Neuron (in vitro differentiated cells): ENCODE data around the gene SERPINB1.

Source experiments
- H2AFZ ChIP-seq: one replicate; pipeline ENCODE4 v1.6.1; 2013; ENCODE audit warnings: low read depth, mild to moderate bottlenecking, inconsistent platforms, low read length, moderate library complexity
- H3K27me3 ChIP-seq: one replicate; pipeline ENCODE4 v1.6.1; 2013; ENCODE audit warnings: low read length; ENCODE audit not compliant: insufficient read depth
- H3K36me3 ChIP-seq: one replicate; pipeline ENCODE4 v1.6.1; 2013; ENCODE audit warnings: low read length; ENCODE audit not compliant: insufficient read depth
- H3K4me1 ChIP-seq: one replicate; pipeline ENCODE4 v1.6.1; 2013; ENCODE audit warnings: low read length; ENCODE audit not compliant: insufficient read depth
- H3K4me3 ChIP-seq: 2 replicates; pipeline ENCODE4 v1.5.1; 2013; ENCODE audit warnings: mild to moderate bottlenecking, low read length, moderate library complexity
- H3K9me3 ChIP-seq: one replicate; pipeline ENCODE4 v1.6.1; 2013; ENCODE audit warnings: low read length

SERPINB1 gene

DNA sequence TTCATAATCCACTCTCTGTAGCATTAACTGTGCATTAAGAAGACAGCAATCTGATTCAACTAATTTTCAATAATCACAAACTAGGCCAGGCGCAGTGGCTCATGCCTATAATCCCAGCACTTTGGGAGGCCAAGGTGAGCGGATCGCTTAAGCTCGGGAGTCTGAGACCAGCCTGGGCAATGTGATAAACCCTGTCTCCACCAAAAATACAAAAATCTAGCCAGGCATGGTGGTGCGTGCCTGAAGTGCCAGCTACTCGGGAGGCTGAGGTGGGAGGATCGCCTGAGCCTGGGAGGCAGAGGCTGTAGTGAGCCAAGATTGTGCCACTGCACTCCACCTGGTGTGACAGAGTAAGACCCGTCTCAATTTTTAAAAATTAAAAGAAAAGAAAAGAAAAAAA lies 32.0 kb upstream of the SERPINB1 start:
- H2AFZ ChIP-seq, result no peak overlapping the region
- peaks cover 20% of the 10 kb centered on the region for H3K4me1 ChIP-seq
- H3K9me3 ChIP-seq, result no peaks in the 10 kb centered on the region
- H3K27me3 ChIP-seq, result no peaks in the 10 kb centered on the region
- H3K36me3 ChIP-seq, result no peaks in the 10 kb centered on the region
- H3K4me3 ChIP-seq, result no peak overlapping the region

DNA sequence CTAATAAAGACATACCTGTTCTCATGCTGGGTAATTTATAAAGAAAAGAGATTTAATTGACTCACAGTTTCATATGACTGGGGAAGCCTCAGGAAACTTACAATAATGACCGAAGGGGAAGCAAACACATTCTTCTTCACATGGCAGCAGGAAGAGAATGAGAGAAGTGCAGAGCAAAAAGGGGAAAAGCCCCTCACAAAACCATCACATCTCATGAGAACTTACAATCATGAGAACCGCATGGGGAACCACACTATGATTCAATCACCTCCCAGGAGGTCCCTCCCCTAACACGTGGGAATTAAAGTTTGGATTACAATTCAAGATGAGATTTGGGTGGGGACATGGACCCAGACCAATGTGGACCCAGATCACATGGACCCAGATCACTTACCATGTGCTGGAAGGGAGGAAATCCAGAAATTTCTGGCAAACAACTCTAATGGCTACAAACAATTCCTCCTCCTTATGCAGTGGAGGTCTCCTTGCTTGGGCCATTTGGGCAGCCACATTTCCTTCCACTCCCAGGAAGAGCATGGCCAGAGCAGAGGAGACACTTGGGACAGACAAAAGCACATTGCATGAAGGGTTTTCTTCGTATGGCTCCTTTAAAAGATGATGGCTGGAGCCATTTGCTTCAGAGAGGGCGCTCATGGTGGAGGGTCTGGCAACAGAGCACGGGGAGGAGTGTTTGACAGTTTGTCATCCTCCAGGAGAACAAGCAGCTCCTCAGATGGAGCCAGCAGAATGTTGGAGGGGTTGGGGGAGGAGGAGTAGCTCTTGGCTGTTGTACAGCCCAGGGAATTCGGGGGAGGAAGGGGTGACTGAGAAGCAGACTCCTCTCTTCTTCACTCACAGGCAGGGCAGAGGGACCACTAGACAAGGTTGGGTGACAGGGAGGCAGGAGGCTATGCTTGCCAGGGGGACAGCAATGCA lies 31.0 kb upstream of the SERPINB1 start:
- no peaks in the 10 kb centered on the region for H3K36me3 ChIP-seq
- no peak overlapping the region for H2AFZ ChIP-seq
- peaks cover 20% of the 10 kb centered on the region for H3K4me1 ChIP-seq
- no peaks in the 10 kb centered on the region for H3K9me3 ChIP-seq
- H3K27me3 ChIP-seq, result no peaks in the 10 kb centered on the region
- no peak overlapping the region for H3K4me3 ChIP-seq

DNA sequence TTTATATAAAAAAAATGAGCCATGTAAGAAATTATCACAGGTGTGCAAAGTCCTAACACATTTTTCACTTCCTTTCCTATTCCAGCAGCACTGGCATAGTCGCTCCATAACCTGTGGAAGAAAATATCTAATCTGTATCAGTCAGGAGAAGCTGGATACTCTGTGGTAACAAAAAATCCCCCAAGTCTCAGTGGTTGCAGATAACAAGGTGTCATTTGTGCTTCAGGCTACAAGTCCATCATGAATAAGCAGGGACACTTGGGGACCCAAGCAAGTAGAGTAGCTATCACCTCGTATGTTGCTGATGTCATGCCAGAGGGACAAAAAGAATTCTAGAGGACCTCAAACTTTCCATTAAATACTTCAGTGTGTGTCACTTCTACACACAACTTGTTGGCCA lies 30.3 kb upstream of the SERPINB1 start:
- no peaks in the 10 kb centered on the region for H3K27me3 ChIP-seq
- H3K4me1 ChIP-seq, result peaks cover 13% of the 10 kb centered on the region
- no peak overlapping the region for H3K4me3 ChIP-seq
- no peaks in the 10 kb centered on the region for H3K36me3 ChIP-seq
- H2AFZ ChIP-seq, result no peak overlapping the region
- no peaks in the 10 kb centered on the region for H3K9me3 ChIP-seq

DNA sequence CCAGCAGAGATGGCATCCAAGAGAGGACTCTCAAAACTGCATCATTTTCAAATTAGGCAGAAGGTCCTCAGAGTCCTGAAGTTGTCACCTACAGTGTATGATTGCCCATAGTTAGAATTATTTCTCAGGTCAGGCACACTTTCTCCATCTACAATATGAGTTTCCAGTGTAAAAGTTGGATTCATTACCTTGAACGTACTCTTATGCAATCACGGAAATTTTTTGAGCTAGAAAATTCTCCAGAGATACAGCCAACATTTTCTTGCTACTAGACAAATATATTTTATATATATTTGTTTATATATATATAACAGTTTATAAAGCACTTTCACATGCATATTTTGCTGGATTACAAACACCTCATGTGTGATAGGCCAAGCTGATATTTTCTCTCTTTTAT lies 29.4 kb upstream of the SERPINB1 start:
- no peaks in the 10 kb centered on the region for H3K27me3 ChIP-seq
- H3K9me3 ChIP-seq, result no peaks in the 10 kb centered on the region
- no peak overlapping the region for H3K4me3 ChIP-seq
- no peaks in the 10 kb centered on the region for H3K36me3 ChIP-seq
- no peak overlapping the region for H2AFZ ChIP-seq
- H3K4me1 ChIP-seq, result peaks cover 5% of the 10 kb centered on the region

DNA sequence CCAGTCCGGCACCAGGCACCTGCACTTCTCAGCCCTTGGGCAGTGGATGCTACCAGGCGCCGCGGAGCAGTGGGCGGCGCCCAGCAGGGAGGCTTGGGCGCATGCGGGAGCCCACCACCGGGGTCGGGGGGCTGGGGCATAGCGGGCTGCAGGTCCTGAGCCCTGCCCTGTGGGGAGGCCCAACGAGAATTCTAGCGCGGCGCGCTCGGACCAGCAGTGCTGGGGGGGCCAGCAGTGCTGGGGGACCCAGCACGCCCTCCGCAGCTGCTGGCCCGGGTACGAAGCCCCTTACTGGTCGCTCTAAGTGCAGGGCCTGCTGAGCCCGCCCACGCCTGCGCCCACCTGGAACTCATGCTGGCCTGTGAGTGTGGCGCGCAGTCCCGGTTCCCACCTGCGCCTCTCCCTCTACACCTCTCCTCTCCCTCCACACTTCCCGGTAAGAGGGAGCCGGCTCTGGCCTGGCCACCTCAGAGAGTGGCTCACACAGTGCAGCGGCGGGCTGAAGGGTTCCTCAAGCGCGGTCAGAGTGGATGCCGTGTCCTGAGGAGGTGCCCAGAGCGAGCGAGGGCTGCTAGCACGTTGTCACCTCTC lies 28.5 kb upstream of the SERPINB1 start:
- Histone ChIP-seq H3K27me3 (no peaks in the 10 kb centered on the region), H3K4me1 (no peaks in the 10 kb centered on the region), H3K4me3 (no peak overlapping the region), H3K9me3 (no peaks in the 10 kb centered on the region), H3K36me3 (no peaks in the 10 kb centered on the region), H2AFZ (no peak overlapping the region)

DNA sequence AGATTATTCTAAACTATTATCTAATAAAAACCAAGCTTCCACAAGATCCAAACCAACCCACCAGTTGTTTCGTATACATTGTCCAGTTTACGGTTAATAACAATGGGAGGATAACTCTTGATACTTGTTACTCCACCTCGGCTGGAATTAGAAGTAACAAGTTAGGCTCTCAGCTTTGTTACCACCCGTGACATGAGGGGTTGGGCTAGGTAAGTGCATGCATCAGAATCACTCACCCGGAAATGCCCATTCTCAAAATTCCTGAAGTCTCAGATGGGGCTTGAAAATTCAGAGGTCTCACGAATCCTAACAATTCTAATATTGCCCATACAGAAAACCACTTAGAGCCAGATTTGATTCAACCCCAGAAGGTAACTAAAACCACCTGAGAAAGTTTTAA lies 27.0 kb upstream of the SERPINB1 start:
- no peaks in the 10 kb centered on the region for H3K36me3 ChIP-seq
- H3K9me3 ChIP-seq, result no peaks in the 10 kb centered on the region
- no peaks in the 10 kb centered on the region for H3K4me1 ChIP-seq
- no peaks in the 10 kb centered on the region for H3K27me3 ChIP-seq
- no peak overlapping the region for H2AFZ ChIP-seq
- H3K4me3 ChIP-seq, result no peak overlapping the region

DNA sequence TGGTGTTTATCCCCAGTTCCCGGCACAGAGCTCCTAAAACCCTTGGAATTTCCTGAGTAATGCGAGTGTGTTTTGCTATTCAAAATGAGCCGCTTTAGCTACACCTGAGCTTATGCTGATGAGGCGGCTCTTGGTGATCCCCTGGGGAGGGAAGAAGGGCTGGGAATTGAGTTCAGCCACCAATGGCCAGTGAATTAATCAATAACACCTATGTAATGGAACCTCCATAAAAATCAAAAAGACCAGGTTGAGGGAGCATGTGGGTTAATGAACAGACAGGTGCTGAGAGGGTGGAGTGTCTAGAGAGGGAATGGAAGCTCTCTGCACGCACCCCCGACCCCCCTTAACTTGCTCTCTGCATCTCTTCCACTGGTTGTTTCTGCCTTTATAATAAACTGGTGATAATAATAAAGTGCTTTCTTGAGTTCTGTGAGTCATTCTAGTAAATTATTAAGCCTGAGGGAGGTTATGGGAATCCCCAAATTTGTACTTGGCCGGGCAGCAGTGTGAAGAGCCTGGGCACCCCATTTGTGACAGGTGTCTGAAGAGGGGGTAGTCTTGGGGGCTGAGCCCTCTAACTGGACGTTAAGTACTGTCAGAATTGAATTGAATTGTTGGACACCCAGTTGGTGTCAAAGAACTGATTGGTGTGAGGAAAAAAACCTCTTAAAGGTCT lies 24.6 kb upstream of the SERPINB1 start:
- no peaks in the 10 kb centered on the region for H3K27me3 ChIP-seq
- peaks cover 3% of the 10 kb centered on the region for H3K4me1 ChIP-seq
- H3K9me3 ChIP-seq, result no peaks in the 10 kb centered on the region
- H3K4me3 ChIP-seq, result no peak overlapping the region
- no peaks in the 10 kb centered on the region for H3K36me3 ChIP-seq
- H2AFZ ChIP-seq, result no peak overlapping the region

DNA sequence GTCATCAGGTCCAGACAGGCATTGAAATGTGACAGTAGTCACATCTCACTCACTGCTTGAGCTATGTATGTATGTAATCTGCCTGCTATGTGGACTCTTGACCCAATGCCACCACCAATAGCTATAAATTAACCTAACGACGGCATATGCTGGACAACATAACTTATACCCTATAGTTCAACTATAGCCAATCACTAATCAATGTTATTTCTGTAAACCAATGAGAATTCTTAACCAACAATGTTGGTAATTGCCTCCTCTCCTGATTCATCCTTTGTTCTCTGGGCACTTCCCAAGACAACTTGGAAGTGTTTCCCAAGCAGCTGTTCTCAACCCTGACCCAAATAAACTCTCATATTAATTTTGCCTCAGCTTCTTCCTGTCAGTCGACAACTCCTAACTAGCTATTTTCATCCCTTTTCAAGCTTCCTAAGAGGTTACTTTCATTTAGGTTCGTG lies 24.1 kb upstream of the SERPINB1 start:
- Histone ChIP-seq H3K27me3 (no peaks in the 10 kb centered on the region), H3K4me3 (no peak overlapping the region), H3K9me3 (no peaks in the 10 kb centered on the region), H3K36me3 (no peaks in the 10 kb centered on the region), H2AFZ (no peak overlapping the region), H3K4me1 (peaks cover 3% of the 10 kb centered on the region)

DNA sequence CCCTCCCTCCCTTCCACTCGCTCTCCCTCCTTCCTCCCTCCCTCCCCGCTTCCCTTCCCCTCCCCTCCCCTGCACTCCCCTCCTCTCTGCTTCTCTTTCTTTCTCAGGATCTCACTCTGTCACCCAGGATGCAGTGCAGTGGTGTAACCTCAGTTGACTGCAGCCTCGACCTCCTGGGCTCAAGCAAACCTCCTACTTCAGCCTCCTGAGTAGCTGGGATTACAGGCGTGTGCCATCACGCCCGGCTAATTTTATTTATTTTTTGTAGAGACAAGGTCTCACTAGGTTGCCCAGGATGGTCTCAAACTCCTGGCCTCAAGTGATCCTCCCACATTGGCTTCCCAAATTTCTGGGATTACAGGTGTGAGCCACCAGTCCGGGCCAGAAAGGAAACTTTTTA lies 23.6 kb upstream of the SERPINB1 start:
- Histone ChIP-seq H2AFZ (no peak overlapping the region), H3K27me3 (no peaks in the 10 kb centered on the region), H3K9me3 (no peaks in the 10 kb centered on the region), H3K4me1 (peaks cover 3% of the 10 kb centered on the region), H3K36me3 (no peaks in the 10 kb centered on the region), H3K4me3 (no peak overlapping the region)

DNA sequence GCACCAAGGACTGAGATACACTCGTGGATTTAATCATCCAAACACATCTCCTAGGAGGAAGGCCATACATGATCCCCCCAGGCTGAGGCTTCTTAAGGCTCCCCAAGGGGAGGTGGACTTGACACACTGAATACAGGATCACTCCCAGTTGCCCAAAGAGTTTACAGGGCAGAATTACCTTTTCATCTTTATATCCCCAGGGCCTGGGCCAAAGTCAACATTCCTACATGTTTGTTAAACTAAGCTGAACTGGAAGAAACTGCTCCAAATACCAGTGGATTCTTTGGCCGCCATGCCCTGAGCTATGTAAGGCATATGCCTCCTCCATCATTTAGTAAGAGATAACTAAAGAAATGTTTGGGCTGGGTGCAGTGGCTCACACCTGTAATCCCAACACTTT lies 22.2 kb upstream of the SERPINB1 start:
- Histone ChIP-seq H2AFZ (no peak overlapping the region), H3K27me3 (no peaks in the 10 kb centered on the region), H3K36me3 (no peaks in the 10 kb centered on the region), H3K9me3 (no peaks in the 10 kb centered on the region), H3K4me1 (peaks cover 3% of the 10 kb centered on the region), H3K4me3 (no peak overlapping the region)

DNA sequence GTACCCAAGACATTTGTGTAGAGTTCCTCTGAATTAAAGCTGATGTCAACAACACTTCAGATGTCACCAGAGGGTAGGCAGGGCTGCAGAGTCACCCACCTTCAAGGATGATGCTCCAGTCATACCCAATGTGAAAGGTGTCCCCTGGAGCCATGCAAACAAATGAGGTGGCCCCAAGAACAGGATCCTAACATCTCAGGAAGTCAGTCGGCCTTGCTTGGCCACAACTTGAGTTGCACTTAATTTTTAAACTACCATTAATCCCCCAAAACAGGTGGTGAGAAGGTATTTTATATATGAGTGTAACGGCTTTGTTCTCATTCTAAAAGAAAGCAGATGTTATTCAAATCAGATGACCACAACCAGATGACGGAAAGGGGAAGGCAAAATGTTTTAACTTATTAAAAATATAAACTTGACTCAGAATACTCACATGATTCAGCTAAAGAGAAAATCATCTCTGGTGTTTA lies 21.1 kb upstream of the SERPINB1 start:
- Histone ChIP-seq H3K4me3 (no peak overlapping the region), H3K9me3 (no peaks in the 10 kb centered on the region), H3K36me3 (no peaks in the 10 kb centered on the region), H3K4me1 (peaks cover 3% of the 10 kb centered on the region), H2AFZ (no peak overlapping the region), H3K27me3 (no peaks in the 10 kb centered on the region)

DNA sequence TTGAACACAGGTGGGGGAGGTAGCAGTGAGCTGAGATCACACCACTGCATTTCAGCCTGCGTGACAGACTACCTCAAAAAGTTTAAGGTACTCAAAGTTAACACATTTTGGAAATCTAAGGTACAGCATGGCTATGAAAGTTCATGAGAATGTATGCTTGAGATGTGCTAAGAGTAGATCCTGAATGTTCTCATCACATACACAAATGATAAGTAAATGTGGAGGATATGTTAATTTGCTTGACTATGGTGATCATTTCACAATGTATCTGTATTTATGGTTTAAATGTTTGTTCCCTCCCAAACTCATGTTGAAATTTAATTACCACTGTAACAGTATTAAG lies 20.1 kb upstream of the SERPINB1 start:
- no peak overlapping the region for H2AFZ ChIP-seq
- H3K9me3 ChIP-seq, result no peaks in the 10 kb centered on the region
- H3K4me3 ChIP-seq, result no peak overlapping the region
- H3K4me1 ChIP-seq, result peaks cover 3% of the 10 kb centered on the region
- no peaks in the 10 kb centered on the region for H3K27me3 ChIP-seq
- H3K36me3 ChIP-seq, result no peaks in the 10 kb centered on the region
